ENCODE measurements around the gene FGD3.

DNA sequence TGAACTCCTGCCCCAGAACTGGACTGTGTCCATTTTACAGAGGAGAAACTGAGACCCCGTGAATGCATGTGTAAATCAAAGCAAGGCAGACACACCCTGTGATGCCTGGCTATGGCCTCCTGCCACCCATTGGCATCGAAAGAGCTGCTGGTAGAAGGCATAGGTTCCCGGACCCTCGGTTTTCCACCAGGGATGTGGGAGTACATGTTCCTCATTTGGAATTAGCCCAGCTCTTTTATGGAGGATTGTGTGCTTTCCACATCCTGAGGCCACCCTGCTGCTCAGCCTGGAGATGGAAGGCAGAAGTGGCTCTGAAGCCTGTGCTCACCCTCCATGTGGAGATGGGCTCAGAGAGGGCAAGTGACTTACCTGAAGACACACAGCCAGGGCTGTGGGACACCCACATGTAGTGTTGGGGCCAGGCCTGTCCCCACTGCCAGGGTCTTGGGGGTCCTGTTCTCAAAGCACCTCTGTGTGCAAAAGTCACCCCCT, 114.0 kb downstream of the FGD3 start:
- no peak for TF ChIP-seq ELF4 (IDR thresholded peaks at IDR 0.05)
- TF ChIP-seq TARDBP (IDR thresholded peaks at IDR 0.05): no peak
- TF ChIP-seq SP1 (IDR thresholded peaks at IDR 0.05): no peak
- no peak for TF ChIP-seq ARNT (IDR thresholded peaks at IDR 0.05)
- no peak for TF ChIP-seq L3MBTL2 (conservative IDR thresholded peaks at IDR 0.05)
- no peak for TF ChIP-seq FOXM1 (IDR thresholded peaks at IDR 0.05; ENCODE audit: borderline replicate concordance)

All from HEK293T (cell line).